ENCODE data around the gene ERAL1. TPM values are rescaled to one million over a fixed set of nuclear protein-coding genes. Genes with fewer than 3 reads are reported as not detected.
A peak's percentile ranks its signal among the peaks of the same experiment; 100 is the strongest.

ERAL1 gene
- total and polyA plus RNA-seq, 2 experiments from 2014 or later = 77.1 to 121 TPM

- peak within 1 kb of the TSS; percentile 91 for H3K27ac ChIP-seq (ENCODE audit: low read depth)
- Mint-ChIP-seq H3K9me3 (no peaks in the 10 kb centered on the region; the same call in 2 of the 3 replicates), H3K4me1 (peaks cover 14% of the 10 kb centered on the region), H3K27ac (peak within 1 kb of the TSS; percentile 94), H3K4me3 (peak within 1 kb of the TSS; percentile 95), H3K27me3 (ENCODE audit: insufficient read depth, low read depth, poor library complexity) (peaks cover 6% of the 10 kb centered on the region), H3K36me3 (ENCODE audit: low read depth) (peaks cover 7% of the 10 kb centered on the region; the same call in 2 of the 3 replicates)
- H2AFZ ChIP-seq = peak within 1 kb of the TSS; percentile 92
- H3K4me2 ChIP-seq = peak within 1 kb of the TSS; percentile 92
- H3K79me2 ChIP-seq (replicated peaks; ENCODE audit: insufficient read depth) = peaks cover 50% of the 10 kb centered on the region
- peak; percentile 98 for ATAC-seq
- H3K9me2 ChIP-seq (ENCODE audit: insufficient read depth) = no peaks in the 10 kb centered on the region
- TF ChIP-seq POLR2AphosphoS5 (IDR thresholded peaks at IDR 0.05; ENCODE audit: low read depth) = peak; percentile 87
- TF ChIP-seq ZNF114 (CRISPR knock-in tag; IDR thresholded peaks at IDR 0.05) = no peak
- H3K4me1 ChIP-seq (ENCODE audit: insufficient read depth) = peaks cover 13% of the 10 kb centered on the region; the same call in 1 of the 2 replicates
- no peaks in the 10 kb centered on the region for H4K20me1 ChIP-seq (replicated peaks; ENCODE audit: insufficient read depth)
- H3K36me3 ChIP-seq (ENCODE audit: insufficient read depth) = no peaks in the 10 kb centered on the region
- peak within 1 kb of the TSS; percentile 97 for H3K4me3 ChIP-seq
- peak; percentile 95 for DNase-seq (ENCODE audit: low spot score)
- H3F3A ChIP-seq (replicated peaks; ENCODE audit: low read depth) = 0 out of 2 replicates have a peak, but pooled peaks cover 8% of the 10 kb centered on the region
- no peaks in the 10 kb centered on the region for H3K27me3 ChIP-seq (ENCODE audit: insufficient read depth)
Measured at GRCh38 chr17:28842282-28843012, 12.4 kb upstream of the ERAL1 start, which contains the start of gene FAM222B. TSS of gene FAM222B (minus strand) at chr17:28842790. CDS start at chr17:28766667, 76,123 bp downstream.

GRCh38 chr17:28843816-28844148 lies 11.0 kb upstream of the ERAL1 start:
- 0 out of 2 replicates have a peak, but pooled peaks cover 5% of the 10 kb centered on the region for H3F3A ChIP-seq (replicated peaks; ENCODE audit: low read depth)
- H3K4me2 ChIP-seq = no peak overlapping the region
- H3K27ac ChIP-seq (ENCODE audit: low read depth) = 0 out of 2 replicates have a peak overlapping the region, but pooled peaks have one; percentile 32
- DNase-seq (ENCODE audit: low spot score) = no peak
- Mint-ChIP-seq H3K9me3 (no peaks in the 10 kb centered on the region; the same call in 2 of the 3 replicates), H3K4me3 (peak overlapping the region; percentile 27; the same call in 1 of the 3 replicates), H3K27me3 (ENCODE audit: insufficient read depth, low read depth, poor library complexity) (peaks cover 8% of the 10 kb centered on the region), H3K4me1 (peaks cover 14% of the 10 kb centered on the region), H3K27ac (0 out of 2 replicates have a peak overlapping the region, but pooled peaks have one; percentile 36), H3K36me3 (ENCODE audit: low read depth) (peaks cover 7% of the 10 kb centered on the region; the same call in 2 of the 3 replicates)
- H3K4me3 ChIP-seq = no peak overlapping the region
- H3K36me3 ChIP-seq (ENCODE audit: insufficient read depth) = no peaks in the 10 kb centered on the region
- ATAC-seq = no peak
- H3K79me2 ChIP-seq (replicated peaks; ENCODE audit: insufficient read depth) = peaks cover 37% of the 10 kb centered on the region
- H4K20me1 ChIP-seq (replicated peaks; ENCODE audit: insufficient read depth) = no peaks in the 10 kb centered on the region
- H3K9me2 ChIP-seq (ENCODE audit: insufficient read depth) = no peaks in the 10 kb centered on the region
- peaks cover 13% of the 10 kb centered on the region; the same call in 1 of the 2 replicates for H3K4me1 ChIP-seq (ENCODE audit: insufficient read depth)
- H3K27me3 ChIP-seq (ENCODE audit: insufficient read depth) = no peaks in the 10 kb centered on the region
- no peak overlapping the region for H2AFZ ChIP-seq
- TF ChIP-seq ETS1 (IDR thresholded peaks at IDR 0.05) (no peak), POLR2AphosphoS5 (IDR thresholded peaks at IDR 0.05; ENCODE audit: low read depth) (no peak), CTCF (conservative IDR thresholded peaks at IDR 0.05; ENCODE audit: low read depth in 2 of 2) (no peak), STAT1 (IDR thresholded peaks at IDR 0.05; ENCODE audit: unreplicated experiment) (no peak), ZNF462 (CRISPR knock-in tag; IDR thresholded peaks at IDR 0.05) (no peak), REST (IDR thresholded peaks at IDR 0.05; ENCODE audit: unreplicated experiment) (no peak)

Measured in GM23338 (cell line).